ENCODE results near the gene HSPA12B. TPM values are rescaled to one million over a fixed set of nuclear protein-coding genes. Genes with fewer than 3 reads are reported as not detected.

The HSPA12B gene
- total and polyA plus RNA-seq, 2 of the 8 experiments (the other 6 are each of a cell fraction or from before 2014, with no cell fraction given) = 2.2 to 4.3 TPM

DNA sequence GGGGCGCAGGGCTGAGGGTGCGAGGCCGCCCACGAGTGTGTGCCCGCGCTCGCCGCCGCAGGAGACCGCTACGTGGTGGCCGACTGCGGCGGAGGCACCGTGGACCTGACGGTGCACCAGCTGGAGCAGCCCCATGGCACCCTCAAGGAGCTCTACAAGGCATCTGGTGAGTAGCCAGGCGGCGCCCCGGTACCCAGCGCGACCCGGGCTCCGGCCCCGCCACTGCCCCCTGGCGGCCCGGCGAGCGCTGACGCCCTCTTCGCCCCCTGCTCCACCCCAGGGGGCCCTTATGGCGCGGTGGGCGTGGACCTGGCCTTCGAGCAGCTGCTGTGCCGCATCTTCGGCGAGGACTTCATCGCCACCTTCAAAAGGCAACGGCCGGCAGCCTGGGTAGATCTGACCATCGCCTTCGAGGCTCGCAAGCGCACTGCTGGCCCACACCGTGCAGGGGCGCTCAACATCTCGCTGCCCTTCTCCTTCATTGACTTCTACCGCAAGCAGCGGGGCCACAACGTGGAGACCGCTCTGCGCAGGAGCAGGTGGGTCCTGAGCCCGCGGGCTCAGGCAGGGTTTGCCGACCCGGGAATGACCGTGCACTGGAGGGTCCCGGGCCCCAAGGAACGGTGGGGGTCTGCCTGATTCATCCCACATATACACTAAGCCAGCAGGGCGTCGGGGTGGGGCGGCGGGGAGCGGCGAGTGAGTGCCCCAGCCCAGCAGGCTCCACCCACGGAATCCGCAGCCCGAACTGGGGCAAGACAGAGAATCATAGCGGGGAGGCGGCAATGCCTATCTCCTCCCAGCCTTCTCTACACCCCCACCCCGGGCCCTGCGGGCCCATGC is 17.4 kb downstream of the HSPA12B start:
- no peaks in the 10 kb centered on the region for H3K9me3 ChIP-seq (ENCODE audit: insufficient read depth in 2 of 2, low read depth in 1 of 2, low read length in 1 of 2)
- peak overlapping the region; percentile 83 for H4K8ac ChIP-seq (ENCODE audit: extremely low read depth, insufficient read depth, low read length)
- DNase-seq (ENCODE audit: low read depth in 1 of 2, low spot score in 2 of 2) = peak; percentile 46 to 94
- H3K36me3 ChIP-seq (ENCODE audit: control insufficient read depth in 2 of 4, insufficient read depth in 4 of 4, low read length in 3 of 4) = no peaks in the 10 kb centered on the region; a peak in 1 of 8 replicates
- no peak overlapping the region for H4K5ac ChIP-seq (ENCODE audit: insufficient read length, low read depth, low read length)
- no peak overlapping the region for H3K56ac ChIP-seq (replicated peaks; ENCODE audit: insufficient read length, low read depth, low read length)
- no peak overlapping the region for H3K14ac ChIP-seq (ENCODE audit: insufficient read length)
- H3K4me3 ChIP-seq (ENCODE audit: extremely low read depth in 1 of 4, insufficient read depth in 2 of 4, low read depth in 3 of 4, low read length in 4 of 4) = peak overlapping the region; percentile 19 to 61 (median 50)
- H3K9ac ChIP-seq (replicated peaks in 1 of 4; ENCODE audit: extremely low read depth in 1 of 4, low read depth in 3 of 4, low read length in 3 of 4) = no peak overlapping the region; a peak in 1 of 7 replicates
- no peak overlapping the region for H3K4ac ChIP-seq (replicated peaks; ENCODE audit: insufficient read length, low read depth, low read length)
- H4K91ac ChIP-seq (replicated peaks; ENCODE audit: insufficient read length, low read length) = peak overlapping the region; percentile 91
- no peak overlapping the region for H2AK5ac ChIP-seq (ENCODE audit: low read depth, low read length)
- H2BK12ac ChIP-seq (ENCODE audit: low read depth, low read length) = peak overlapping the region; percentile 68; the same call in 1 of the 2 replicates
- no peak overlapping the region for H3K23ac ChIP-seq (ENCODE audit: insufficient read length)
- H2BK20ac ChIP-seq (ENCODE audit: low read length) = no peak overlapping the region
- no peak overlapping the region for H2BK15ac ChIP-seq (ENCODE audit: low read length)
- no peaks in the 10 kb centered on the region for H3K79me2 ChIP-seq (ENCODE audit: control insufficient read depth in 1 of 2, insufficient read depth in 2 of 2, low read length in 2 of 2)
- POLR2A ChIA-PET (ENCODE audit: partially characterized antibody) = interaction anchor here (0.7 to 1.9 kb wide), 9 partner anchors 10 to 71 kb away, joined by 3 to 8 read pairs (median 4); partner anchors contain the start of genes AP5S1 and HSPA12B
- peaks cover 4 to 26% (median 20%) of the 10 kb centered on the region in 4 experiments for H3K27me3 ChIP-seq (replicated peaks in 1 of 4; ENCODE audit: control insufficient read depth in 3 of 4, extremely low read depth in 1 of 4, insufficient read depth in 3 of 4, low read length in 3 of 4)
- H3K27ac ChIP-seq (ENCODE audit: low read depth, low read length) = no peak overlapping the region
- H3K18ac ChIP-seq (ENCODE audit: extremely low read depth, low read length) = 0 out of 2 replicates have a peak overlapping the region, but pooled peaks have one; percentile 66
- H2AFZ ChIP-seq (ENCODE audit: low read length) = no peak overlapping the region; the same call in 1 of the 2 replicates
- peaks cover 2 to 17% of the 10 kb centered on the region in 2 experiments for H4K20me1 ChIP-seq (replicated peaks in 1 of 2; ENCODE audit: control insufficient read depth in 1 of 2, insufficient read depth in 2 of 2, low read length in 2 of 2)
- CTCF ChIA-PET (ENCODE audit: partially characterized antibody) = interaction anchor here (0.5 to 18.6 kb wide), 35 partner anchors 13 to 366 kb away, joined by 3 to 308 read pairs (median 5); partner anchors contain the start of genes ADISSP, AP5S1, CENPB and HSPA12B
- H3K79me1 ChIP-seq (ENCODE audit: low read depth, low read length) = no peaks in the 10 kb centered on the region
- H2BK5ac ChIP-seq (ENCODE audit: low read depth, low read length) = peak overlapping the region; percentile 71; the same call in 1 of the 2 replicates
- no peak overlapping the region for H2BK120ac ChIP-seq (replicated peaks; ENCODE audit: low read depth, low read length)
- peaks cover 0 to 23% (median 7%) of the 10 kb centered on the region in 4 experiments; a peak in 5 of 7 replicates for H3K4me1 ChIP-seq (replicated peaks in 1 of 4; ENCODE audit: control insufficient read depth in 3 of 4, insufficient read depth in 4 of 4, low read length in 3 of 4)
- peaks cover 22% of the 10 kb centered on the region for H3K23me2 ChIP-seq (ENCODE audit: low read depth, low read length)
- FAIRE-seq = no peak
- peak overlapping the region; percentile 51 to 89 for H3K4me2 ChIP-seq (ENCODE audit: insufficient read depth in 1 of 2, low read depth in 2 of 2, low read length in 2 of 2)
- 10% methylated on average over 49 of the region's 72 CpGs; no CpG with 5 or more reads in 1 of the 2 experiments for WGBS, 2 experiments (ENCODE audit: extremely low coverage in 1 of 2, insufficient coverage in 1 of 2, insufficient read length in 1 of 2, insufficient replicate concordance in 2 of 2, low coverage in 1 of 2, low lambda C conversion rate in 2 of 2, missing lambda C conversion rate in 1 of 2)
- peak; percentile 31 for TF ChIP-seq ASH2L (IDR thresholded peaks at IDR 0.05; ENCODE audit: low read length)

Measured in H1 (cell line).